ENCODE measurements around the gene ZNF414.

ZNF414 gene

GRCh38 chr19:8476524-8476923 is 37.4 kb downstream of the ZNF414 start:
- Histone ChIP-seq H3K36me3 (ENCODE audit: control insufficient read depth in 1 of 2, insufficient read depth in 2 of 2, low read length in 2 of 2) (peaks cover 53 to 64% of the 10 kb centered on the region in 2 donors), H3K27ac (ENCODE audit: low read length) (no peak overlapping the region), H3K4me3 (ENCODE audit: low read depth in 1 of 2, low read length in 2 of 2) (no peak overlapping the region), H3K4me1 (ENCODE audit: control insufficient read depth in 1 of 2, insufficient read depth in 2 of 2, low read length in 2 of 2) (peaks cover 9 to 22% of the 10 kb centered on the region in 2 donors), H3K27me3 (ENCODE audit: low read depth, low read length) (no peaks in the 10 kb centered on the region), H3K9me3 (ENCODE audit: control insufficient read depth in 1 of 2, low read length in 2 of 2) (no peaks in the 10 kb centered on the region)

- H3K36me3 ChIP-seq (ENCODE audit: control insufficient read depth in 1 of 2, insufficient read depth in 2 of 2, low read length in 2 of 2), result peaks cover 59 to 72% of the 10 kb centered on the region in 2 donors
- no peaks in the 10 kb centered on the region for H3K27me3 ChIP-seq (ENCODE audit: low read depth, low read length)
- H3K27ac ChIP-seq (ENCODE audit: low read length), result no peak overlapping the region
- peaks cover 9 to 13% of the 10 kb centered on the region in 2 donors for H3K4me1 ChIP-seq (ENCODE audit: control insufficient read depth in 1 of 2, insufficient read depth in 2 of 2, low read length in 2 of 2)
- no peaks in the 10 kb centered on the region for H3K9me3 ChIP-seq (ENCODE audit: control insufficient read depth in 1 of 2, low read length in 2 of 2)
- no peak overlapping the region for H3K4me3 ChIP-seq (ENCODE audit: low read depth in 1 of 2, low read length in 2 of 2)
Measured at GRCh38 chr19:8475005-8475404, 39.0 kb downstream of the ZNF414 start.

GRCh38 chr19:8473648-8474476 is 40.1 kb downstream of the ZNF414 start:
- Histone ChIP-seq H3K9me3 (ENCODE audit: control insufficient read depth in 1 of 2, low read length in 2 of 2) (no peaks in the 10 kb centered on the region), H3K36me3 (ENCODE audit: control insufficient read depth in 1 of 2, insufficient read depth in 2 of 2, low read length in 2 of 2) (peaks cover 71 to 84% of the 10 kb centered on the region in 2 donors), H3K4me1 (ENCODE audit: control insufficient read depth in 1 of 2, insufficient read depth in 2 of 2, low read length in 2 of 2) (peaks cover 9 to 18% of the 10 kb centered on the region in 2 donors), H3K27ac (ENCODE audit: low read length) (no peak overlapping the region), H3K27me3 (ENCODE audit: low read depth, low read length) (no peaks in the 10 kb centered on the region), H3K4me3 (ENCODE audit: low read depth in 1 of 2, low read length in 2 of 2) (no peak overlapping the region)

- H3K4me3 ChIP-seq (ENCODE audit: low read depth in 1 of 2, low read length in 2 of 2), result no peak overlapping the region
- H3K4me1 ChIP-seq (ENCODE audit: control insufficient read depth in 1 of 2, insufficient read depth in 2 of 2, low read length in 2 of 2), result peaks cover 0 to 10% of the 10 kb centered on the region in 2 donors
- H3K36me3 ChIP-seq (ENCODE audit: control insufficient read depth in 1 of 2, insufficient read depth in 2 of 2, low read length in 2 of 2), result peaks cover 76 to 89% of the 10 kb centered on the region in 2 donors
- no peak overlapping the region for H3K27ac ChIP-seq (ENCODE audit: low read length)
- no peaks in the 10 kb centered on the region for H3K27me3 ChIP-seq (ENCODE audit: low read depth, low read length)
- no peaks in the 10 kb centered on the region for H3K9me3 ChIP-seq (ENCODE audit: control insufficient read depth in 1 of 2, low read length in 2 of 2)
Measured at GRCh38 chr19:8469613-8470368, 44.2 kb downstream of the ZNF414 start.

- Histone ChIP-seq H3K27me3 (ENCODE audit: low read depth, low read length) (no peaks in the 10 kb centered on the region), H3K9me3 (ENCODE audit: control insufficient read depth in 1 of 2, low read length in 2 of 2) (no peaks in the 10 kb centered on the region), H3K4me1 (ENCODE audit: control insufficient read depth in 1 of 2, insufficient read depth in 2 of 2, low read length in 2 of 2) (peaks cover 0 to 10% of the 10 kb centered on the region in 2 donors), H3K36me3 (ENCODE audit: control insufficient read depth in 1 of 2, insufficient read depth in 2 of 2, low read length in 2 of 2) (peaks cover 77 to 89% of the 10 kb centered on the region in 2 donors), H3K4me3 (ENCODE audit: low read depth in 1 of 2, low read length in 2 of 2) (no peak overlapping the region), H3K27ac (ENCODE audit: low read length) (no peak overlapping the region)
Measured at GRCh38 chr19:8468761-8469373, 45.1 kb downstream of the ZNF414 start.

- Histone ChIP-seq H3K27me3 (ENCODE audit: low read depth, low read length) (no peaks in the 10 kb centered on the region), H3K4me3 (ENCODE audit: low read depth in 1 of 2, low read length in 2 of 2) (no peak overlapping the region)
Measured at GRCh38 chr19:8468124-8468523, 45.8 kb downstream of the ZNF414 start.

GRCh38 chr19:8466018-8466417 is 47.9 kb downstream of the ZNF414 start:
- Histone ChIP-seq H3K36me3 (ENCODE audit: control insufficient read depth in 1 of 2, insufficient read depth in 2 of 2, low read length in 2 of 2) (peaks cover 69 to 70% of the 10 kb centered on the region in 2 donors), H3K9me3 (ENCODE audit: control insufficient read depth in 1 of 2, low read length in 2 of 2) (no peaks in the 10 kb centered on the region), H3K4me3 (ENCODE audit: low read depth in 1 of 2, low read length in 2 of 2) (no peak overlapping the region), H3K4me1 (ENCODE audit: control insufficient read depth in 1 of 2, insufficient read depth in 2 of 2, low read length in 2 of 2) (peaks cover 0 to 27% of the 10 kb centered on the region in 2 donors), H3K27me3 (ENCODE audit: low read depth, low read length) (no peaks in the 10 kb centered on the region), H3K27ac (ENCODE audit: low read length) (no peak overlapping the region)

More at GRCh38 chr19:8468124-8468523, 45.8 kb downstream of the ZNF414 start:
- no peaks in the 10 kb centered on the region for H3K9me3 ChIP-seq (ENCODE audit: control insufficient read depth in 1 of 2, low read length in 2 of 2)
- peaks cover 80 to 89% of the 10 kb centered on the region in 2 donors for H3K36me3 ChIP-seq (ENCODE audit: control insufficient read depth in 1 of 2, insufficient read depth in 2 of 2, low read length in 2 of 2)
- peaks cover 0 to 10% of the 10 kb centered on the region in 2 donors for H3K4me1 ChIP-seq (ENCODE audit: control insufficient read depth in 1 of 2, insufficient read depth in 2 of 2, low read length in 2 of 2)
- H3K27ac ChIP-seq (ENCODE audit: low read length), result no peak overlapping the region

- no peak overlapping the region for H3K4me3 ChIP-seq (ENCODE audit: low read depth in 1 of 2, low read length in 2 of 2)
- H3K27ac ChIP-seq (ENCODE audit: low read length), result no peak overlapping the region
- H3K9me3 ChIP-seq (ENCODE audit: control insufficient read depth in 1 of 2, low read length in 2 of 2), result no peaks in the 10 kb centered on the region
- H3K4me1 ChIP-seq (ENCODE audit: control insufficient read depth in 1 of 2, insufficient read depth in 2 of 2, low read length in 2 of 2), result peaks cover 19 to 43% of the 10 kb centered on the region in 2 donors
- H3K27me3 ChIP-seq (ENCODE audit: low read depth, low read length), result no peaks in the 10 kb centered on the region
- H3K36me3 ChIP-seq (ENCODE audit: control insufficient read depth in 1 of 2, insufficient read depth in 2 of 2, low read length in 2 of 2), result peaks cover 43 to 46% of the 10 kb centered on the region in 2 donors
Measured at GRCh38 chr19:8463365-8463764, 50.6 kb downstream of the ZNF414 start.

GRCh38 chr19:8462571-8462970 is 51.4 kb downstream of the ZNF414 start:
- Histone ChIP-seq H3K27me3 (ENCODE audit: low read depth, low read length) (no peaks in the 10 kb centered on the region), H3K9me3 (ENCODE audit: control insufficient read depth in 1 of 2, low read length in 2 of 2) (no peaks in the 10 kb centered on the region), H3K4me1 (ENCODE audit: control insufficient read depth in 1 of 2, insufficient read depth in 2 of 2, low read length in 2 of 2) (peaks cover 24 to 51% of the 10 kb centered on the region in 2 donors), H3K4me3 (ENCODE audit: low read depth in 1 of 2, low read length in 2 of 2) (no peak overlapping the region), H3K27ac (ENCODE audit: low read length) (no peak overlapping the region), H3K36me3 (ENCODE audit: control insufficient read depth in 1 of 2, insufficient read depth in 2 of 2, low read length in 2 of 2) (peaks cover 39 to 40% of the 10 kb centered on the region in 2 donors)

- Histone ChIP-seq H3K27ac (ENCODE audit: low read length) (no peak overlapping the region), H3K4me1 (ENCODE audit: control insufficient read depth in 1 of 2, insufficient read depth in 2 of 2, low read length in 2 of 2) (peaks cover 30 to 57% of the 10 kb centered on the region in 2 donors), H3K4me3 (ENCODE audit: low read depth in 1 of 2, low read length in 2 of 2) (no peak overlapping the region), H3K9me3 (ENCODE audit: control insufficient read depth in 1 of 2, low read length in 2 of 2) (no peaks in the 10 kb centered on the region), H3K27me3 (ENCODE audit: low read depth, low read length) (no peaks in the 10 kb centered on the region), H3K36me3 (ENCODE audit: control insufficient read depth in 1 of 2, insufficient read depth in 2 of 2, low read length in 2 of 2) (peaks cover 36 to 38% of the 10 kb centered on the region in 2 donors)
Measured at GRCh38 chr19:8461891-8462290, 52.1 kb downstream of the ZNF414 start.

- Histone ChIP-seq H3K9me3 (ENCODE audit: control insufficient read depth in 1 of 2, low read length in 2 of 2) (no peaks in the 10 kb centered on the region), H3K27me3 (ENCODE audit: low read depth, low read length) (no peaks in the 10 kb centered on the region), H3K27ac (ENCODE audit: low read length) (no peak overlapping the region), H3K4me1 (ENCODE audit: control insufficient read depth in 1 of 2, insufficient read depth in 2 of 2, low read length in 2 of 2) (peaks cover 30 to 62% of the 10 kb centered on the region in 2 donors), H3K4me3 (ENCODE audit: low read depth in 1 of 2, low read length in 2 of 2) (no peak overlapping the region), H3K36me3 (ENCODE audit: control insufficient read depth in 1 of 2, insufficient read depth in 2 of 2, low read length in 2 of 2) (peaks cover 38 to 39% of the 10 kb centered on the region in 2 donors)
Measured at GRCh38 chr19:8461376-8461775, 52.6 kb downstream of the ZNF414 start.

Measured in muscle layer of duodenum (tissue), 2 donors.